Heart right ventricle (tissue), 16 donors: ENCODE measurements around the gene USP40. TPM values are rescaled to one million over a fixed set of nuclear protein-coding genes. Genes with fewer than 3 reads are reported as not detected.

Experiments
- ATAC-seq, 8 donors: fragments of 200-7000 bp; cut with Tn5 transposase; one replicate each; pipeline ENCODE4 v1.9.1; 2020; ENCODE audit warnings: mild to moderate bottlenecking in 8 of 8, moderate library complexity in 8 of 8, moderate number of reproducible peaks in 1 of 8
- DNase-seq, 2 donors: peaks; one replicate each; pipeline ENCODE4 v3.0.0-alpha.2; 2020
- H3K27ac ChIP-seq, 10 donors: fragments of 200-600 bp; sonication (generic) in 2 of 10; one replicate each; pipeline versions ENCODE4 v1.5.0 to v1.8.0; 2020 to 2022; ENCODE audit warnings: mild to moderate bottlenecking in 3 of 10
- H3K27me3 ChIP-seq, 7 donors: fragments of 200-600 bp; one replicate each; pipeline ENCODE4 v1.8.0; 2021 to 2022; ENCODE audit warnings: mild to moderate bottlenecking in 2 of 7
- H3K36me3 ChIP-seq, 9 donors: fragments of 200-600 bp; sonication (generic) in 1 of 9; one replicate each; pipeline versions ENCODE4 v1.5.0 to v1.8.0; 2020 to 2022; ENCODE audit warnings: mild to moderate bottlenecking in 2 of 9
- H3K4me1 ChIP-seq, 9 donors: fragments of 200-600 bp; sonication (generic) in 1 of 9; one replicate each; pipeline versions ENCODE4 v1.5.0 to v1.8.0; 2020 to 2022; ENCODE audit warnings: mild to moderate bottlenecking in 4 of 9
- H3K4me3 ChIP-seq, 10 donors: fragments of 200-600 bp; sonication (generic) in 2 of 10; one replicate each; pipeline versions ENCODE4 v1.5.0 to v1.8.0; 2020 to 2022; ENCODE audit warnings: mild to moderate bottlenecking in 7 of 10, moderate library complexity in 2 of 10
- H3K9me3 ChIP-seq, 11 donors: fragments of 200-600 bp in 10 of 11; sonication (generic) in 2 of 11; one replicate each; pipeline versions ENCODE4 v1.5.0 to v1.8.0; 2013 to 2022; ENCODE audit warnings: mild to moderate bottlenecking in 2 of 11, control low read depth in 1 of 11, moderate library complexity in 1 of 11
- WGBS, 2 donors: extraction: QIAGEN DNeasy Blood & Tissue Kit; methylation state at CpG; one replicate each; pipeline ENCODE4 v1.1.7; 2013; ENCODE audit warnings: inconsistent platforms in 1 of 2; 5-methylcytosine and 5-hydroxymethylcytosine counted together
- intact Hi-C, 10 donors: fragments of 100-400 bp; cut with DNase I; formaldehyde crosslinking; loops; one replicate each; pipeline versions ENCODE4 v1.11.1 to v1.14.2; 2022
- polyA plus RNA-seq, 2 donors: library from polyadenylated mRNA; stranded (reverse); fragments of 200-250 nt; gene quantifications; one replicate each; pipeline ENCODE4 v1.2.3, GENCODE V29; 2013
- total RNA-seq, 10 donors: library from RNA; stranded (reverse); fragmentation: NEBNext Ultra II Directional in 3 of 10; extraction: Animal tissue kit (Norgen Biotek cat#: 25700) in 3 of 10; gene quantifications; one replicate each; pipeline versions ENCODE4 v1.2.1 to v1.2.4, GENCODE V29; 2021 to 2023
- TF ChIP-seq, protein P1 (sequence below), 9 donors: fragments of 200-600 bp; sonication (generic) in 2 of 9; IDR thresholded peaks; one replicate each; pipeline versions ENCODE4 v1.5.0 to v1.8.0; 2021 to 2022; ENCODE audit warnings: antibody characterized with exemption in 9 of 9, mild to moderate bottlenecking in 5 of 9, moderate library complexity in 1 of 9
- donor health status: Arrhythmogenic right ventricular cardiomyopathy.
- donor health status: ischemic (EF 13 %, LVEDD 7.1; RV severe dilation, severe dysfunction).
- donor health status: healthy with polysubstance abuse.
- donor health status: DM: no; HTN: yes; CAD: no.
- donor health status: DM: no; HTN: no; CAD: no.
- donor health status: ischemic (EF 25% LVEDD 6.9; RV normal size, moderate dysfunction).
- donor health status: ischemic (EF 25% LVEDD 5.7; RV mildly dilated, moderate dysfunction).
- donor health status: healthy.
- donor health status: DM: yes; HTN: yes; CAD: no.
- donor health status: Ischemic cardiomyopathy.
- donor health status: ischemic (EF 35%, LVEDD 5.7; RV mildly dilated, moderate dysfunction).
- donor health status: nonischemic (EF 11% LVEDD 7.7; RV severe dilation, severe dysfunction).
- donor health status: DM: yes; HTN: yes; CAD: no.
- donor health status: PGD.
- donor health status: ischemic (EF 29% LVEDD 5.4; RV normal size, mild dysfunction).
- donor health status: nonischemic (EF 23%, LVEDD 6.1; RV moderate dilation, normal function).

The USP40 gene
- total and polyA plus RNA-seq, 12 donors: 9.1 to 32.8 (median 16.1) TPM

DNA sequence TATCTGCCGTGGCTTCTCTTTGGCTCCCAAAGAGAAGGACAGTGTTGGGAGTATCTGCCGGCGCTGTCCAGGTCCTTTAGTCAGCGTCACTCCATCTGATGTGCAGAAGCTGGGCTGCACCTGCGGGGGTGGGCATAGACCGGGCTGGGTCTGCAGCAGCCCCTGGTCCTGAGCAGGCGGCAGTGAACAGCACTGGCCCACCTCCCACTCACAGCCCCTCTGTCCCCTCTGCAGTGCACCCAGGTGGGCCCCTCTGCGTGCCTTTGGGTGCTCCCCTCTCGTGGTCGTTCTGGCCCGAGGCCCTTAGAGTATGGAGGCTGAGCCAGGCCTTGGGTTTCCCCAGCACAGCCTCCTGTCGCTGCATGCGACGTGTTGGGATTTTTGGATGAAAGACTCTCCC lies 95.7 kb downstream of the USP40 start:
- H3K27ac ChIP-seq: peak overlapping the region in 9 of 10 donors; percentile 44 to 85 (median 59)
- WGBS, 2 donors: 89 to 93% methylated on average over 14 of the region's 14 CpGs

DNA sequence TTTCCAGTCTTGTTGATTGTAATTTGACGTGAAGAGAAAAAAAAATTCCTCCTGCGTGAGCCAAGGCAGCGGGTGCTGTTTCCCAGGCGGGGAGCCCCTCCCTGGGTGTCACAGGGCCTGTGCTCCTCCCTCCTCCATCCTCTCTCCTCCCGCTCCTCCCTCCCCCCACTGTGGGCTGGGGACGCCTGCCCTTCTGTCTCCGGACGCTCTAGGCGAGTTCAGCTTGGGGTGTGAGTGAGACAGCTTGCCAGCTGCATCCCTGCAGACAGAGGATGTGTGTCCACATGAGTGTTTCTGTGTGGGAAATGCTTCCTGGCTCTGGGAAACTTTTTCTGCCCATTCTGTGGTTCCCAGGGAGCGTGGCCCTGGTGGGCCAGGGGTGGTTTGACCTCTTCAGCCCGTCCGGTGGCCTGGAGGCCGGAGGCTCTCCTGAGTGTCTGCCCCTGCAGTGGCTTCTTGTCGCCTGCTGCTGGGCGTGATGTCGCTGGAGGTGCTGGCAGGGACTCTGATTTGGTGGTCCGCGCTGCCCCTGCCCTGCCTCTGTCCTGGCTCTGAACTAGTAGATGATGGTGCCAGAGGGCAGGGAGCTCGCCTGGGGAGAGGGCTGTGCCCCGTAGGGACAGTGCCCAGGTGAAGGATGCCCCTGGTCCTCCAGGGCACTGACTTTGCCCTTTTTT lies 96.4 kb downstream of the USP40 start:
- intact Hi-C loops: no loop called here
- TF ChIP-seq, protein P1, sequence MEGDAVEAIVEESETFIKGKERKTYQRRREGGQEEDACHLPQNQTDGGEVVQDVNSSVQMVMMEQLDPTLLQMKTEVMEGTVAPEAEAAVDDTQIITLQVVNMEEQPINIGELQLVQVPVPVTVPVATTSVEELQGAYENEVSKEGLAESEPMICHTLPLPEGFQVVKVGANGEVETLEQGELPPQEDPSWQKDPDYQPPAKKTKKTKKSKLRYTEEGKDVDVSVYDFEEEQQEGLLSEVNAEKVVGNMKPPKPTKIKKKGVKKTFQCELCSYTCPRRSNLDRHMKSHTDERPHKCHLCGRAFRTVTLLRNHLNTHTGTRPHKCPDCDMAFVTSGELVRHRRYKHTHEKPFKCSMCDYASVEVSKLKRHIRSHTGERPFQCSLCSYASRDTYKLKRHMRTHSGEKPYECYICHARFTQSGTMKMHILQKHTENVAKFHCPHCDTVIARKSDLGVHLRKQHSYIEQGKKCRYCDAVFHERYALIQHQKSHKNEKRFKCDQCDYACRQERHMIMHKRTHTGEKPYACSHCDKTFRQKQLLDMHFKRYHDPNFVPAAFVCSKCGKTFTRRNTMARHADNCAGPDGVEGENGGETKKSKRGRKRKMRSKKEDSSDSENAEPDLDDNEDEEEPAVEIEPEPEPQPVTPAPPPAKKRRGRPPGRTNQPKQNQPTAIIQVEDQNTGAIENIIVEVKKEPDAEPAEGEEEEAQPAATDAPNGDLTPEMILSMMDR (IDR thresholded peaks at IDR 0.05): no peak
- DNase-seq (peak; percentile 78 to 84), ATAC-seq (peak; percentile 66 to 92 (median 88))
- peak overlapping the region in 3 of 10 donors; percentile 9 to 26 (median 19) for H3K4me3 ChIP-seq
- no peaks in the 10 kb centered on the region for H3K27me3 ChIP-seq
- H3K4me1 ChIP-seq: peaks cover 11 to 36% (median 18%) of the 10 kb centered on the region in 9 donors
- H3K9me3 ChIP-seq: peaks cover 0 to 6% (median 0%) of the 10 kb centered on the region in 11 donors
- peaks cover 0 to 79% (median 39%) of the 10 kb centered on the region in 9 donors for H3K36me3 ChIP-seq
- 47 to 52% methylated on average over 19 to 20 of the region's 20 CpGs for WGBS, 2 donors
- H3K27ac ChIP-seq: peak overlapping the region in 9 of 10 donors; percentile 50 to 85 (median 73)

More for the DNA sequence above, 95.7 kb downstream of the USP40 start:
- TF ChIP-seq, protein P1 (IDR thresholded peaks at IDR 0.05): no peak
- no peaks in the 10 kb centered on the region for H3K27me3 ChIP-seq
- H3K9me3 ChIP-seq: peaks cover 0 to 6% (median 0%) of the 10 kb centered on the region in 11 donors
- H3K36me3 ChIP-seq: peaks cover 0 to 76% (median 37%) of the 10 kb centered on the region in 9 donors
- H3K4me1 ChIP-seq: peaks cover 11 to 36% (median 18%) of the 10 kb centered on the region in 9 donors
- ATAC-seq (peak in 2 of 8 donors; percentile 3 to 9), DNase-seq (no peak)
- intact Hi-C loops: loop anchor here in 1 of 10 donors (1.0 kb wide), 1 partner anchor 24 kb away; no protein-coding TSS in a partner anchor
- H3K4me3 ChIP-seq: no peak overlapping the region

DNA sequence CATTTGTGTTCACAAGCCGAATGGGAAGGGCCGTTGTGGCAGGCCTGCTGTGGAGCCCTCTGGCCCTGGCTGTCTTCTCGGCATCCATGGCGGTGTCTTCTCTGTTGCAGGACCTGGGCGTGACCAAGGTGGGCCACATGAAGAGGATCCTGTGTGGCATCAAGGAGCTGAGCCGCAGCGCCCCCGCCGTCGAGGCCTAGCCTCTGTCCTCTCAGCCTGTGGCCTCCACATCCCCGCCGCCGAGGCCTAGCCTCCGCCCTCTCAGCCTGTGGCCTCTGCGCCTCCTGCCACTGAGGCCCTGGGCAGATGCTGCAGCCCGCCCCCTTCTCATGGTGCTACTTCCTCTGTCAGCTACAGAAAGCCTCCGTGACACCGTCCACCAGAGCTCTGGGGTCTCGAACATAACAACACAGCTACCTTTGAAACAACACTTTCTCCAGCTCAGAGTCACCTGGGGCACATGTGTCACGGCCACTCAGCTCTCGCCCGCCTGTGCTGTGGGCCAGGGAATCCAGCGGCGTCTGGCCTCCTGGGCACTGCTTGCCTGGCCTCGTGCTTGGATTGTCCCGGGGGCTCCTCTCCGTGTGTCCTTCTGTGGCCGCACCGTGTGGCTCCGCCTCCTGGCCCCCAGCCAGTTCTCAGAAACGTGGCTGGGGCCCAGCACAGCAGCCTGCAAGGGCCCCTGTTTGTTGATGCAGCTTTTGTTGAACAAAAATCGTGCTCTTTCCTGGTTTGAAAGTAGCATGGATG lies 97.1 kb downstream of the USP40 start:
- H3K4me3 ChIP-seq: peak overlapping the region in 3 of 10 donors; percentile 9 to 26 (median 19)
- no peaks in the 10 kb centered on the region for H3K27me3 ChIP-seq
- DNase-seq (peak; percentile 59 to 72), ATAC-seq (peak; percentile 45 to 86 (median 74))
- peaks cover 11 to 35% (median 18%) of the 10 kb centered on the region in 9 donors for H3K4me1 ChIP-seq
- H3K36me3 ChIP-seq: peaks cover 0 to 87% (median 46%) of the 10 kb centered on the region in 9 donors
- peak overlapping the region; percentile 50 to 85 (median 72) for H3K27ac ChIP-seq
- intact Hi-C loops: no loop called here
- WGBS, 2 donors: 60 to 63% methylated on average over 32 of the region's 32 CpGs
- H3K9me3 ChIP-seq: peaks cover 0 to 6% (median 0%) of the 10 kb centered on the region in 11 donors
- TF ChIP-seq, protein P1 (IDR thresholded peaks at IDR 0.05): no peak

DNA sequence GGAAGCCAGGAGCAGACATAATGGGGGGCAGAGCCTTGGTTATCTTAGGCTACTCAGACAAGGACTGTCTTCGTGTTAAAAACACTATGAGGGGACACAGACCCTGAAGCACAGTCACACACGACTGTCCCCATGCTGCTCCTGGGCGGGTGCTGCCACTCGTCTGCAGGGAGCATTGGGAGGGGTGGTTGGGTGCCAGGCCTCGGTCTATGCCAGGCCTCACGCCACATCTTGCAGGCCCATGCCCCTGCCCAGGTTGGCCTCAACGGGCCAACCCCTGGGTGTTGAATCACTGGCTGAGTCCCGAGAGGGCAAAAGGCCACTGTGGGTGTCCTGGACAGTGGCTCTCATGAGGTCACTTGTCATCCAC lies 97.9 kb downstream of the USP40 start:
- TF ChIP-seq, protein P1 (IDR thresholded peaks at IDR 0.05): no peak
- Histone ChIP-seq H3K4me3 (no peak overlapping the region), H3K9me3 (peaks cover 0 to 6% (median 0%) of the 10 kb centered on the region in 11 donors), H3K27ac (peak overlapping the region in 6 of 10 donors; percentile 59 to 85 (median 78)), H3K36me3 (peaks cover 0 to 94% (median 53%) of the 10 kb centered on the region in 9 donors), H3K4me1 (peaks cover 11 to 29% (median 18%) of the 10 kb centered on the region in 9 donors), H3K27me3 (no peaks in the 10 kb centered on the region)
- ATAC-seq: peak in 1 of 8 donors; percentile 20
- intact Hi-C loops: no loop called here
- DNase-seq: no peak
- 86 to 88% methylated on average over 8 of the region's 8 CpGs for WGBS, 2 donors
